NCI-H524 treated with DMSO at 0.1 percent for 48 hours (cell line): ENCODE results near the gene PWWP2B.
"Not testable (repeated sequence)": the region's sequence is repeated elsewhere in the genome, so short reads cannot be mapped to it uniquely, and the experiment has no call there.

Experiments
- DNase-seq: peaks from one replicate; lab custom pipeline; 2025; lab: John Stamatoyannopoulos, UW

Gene PWWP2B

DNA sequence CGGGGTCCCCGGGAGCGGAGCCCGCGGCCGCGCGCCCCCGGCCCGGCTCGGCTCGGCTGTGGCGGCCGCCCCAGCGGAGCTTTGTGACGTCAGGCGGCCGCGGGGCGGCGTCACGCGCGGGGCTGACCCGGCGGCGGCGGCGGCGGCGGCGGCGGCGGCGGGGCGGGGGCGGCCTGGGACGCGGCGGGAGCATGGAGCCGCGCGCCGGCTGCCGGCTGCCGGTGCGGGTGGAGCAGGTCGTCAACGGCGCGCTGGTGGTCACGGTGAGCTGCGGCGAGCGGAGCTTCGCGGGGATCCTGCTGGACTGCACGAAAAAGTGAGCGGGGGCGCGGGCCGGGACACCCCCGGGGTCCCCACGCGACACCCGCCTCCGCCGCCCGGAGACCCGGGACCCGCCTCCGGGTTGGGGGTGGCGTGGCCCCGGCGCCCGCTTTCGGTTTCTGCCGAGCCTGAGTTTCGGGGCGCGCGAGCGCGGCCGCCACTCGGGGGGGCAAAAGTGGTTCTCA is at the start of gene PWWP2B:
TSS of gene PWWP2B (plus strand) at position 165 of the 506 bp plus-strand sequence. CDS start at position 192, 27 bp downstream.
- DNase-seq = no peak

DNA sequence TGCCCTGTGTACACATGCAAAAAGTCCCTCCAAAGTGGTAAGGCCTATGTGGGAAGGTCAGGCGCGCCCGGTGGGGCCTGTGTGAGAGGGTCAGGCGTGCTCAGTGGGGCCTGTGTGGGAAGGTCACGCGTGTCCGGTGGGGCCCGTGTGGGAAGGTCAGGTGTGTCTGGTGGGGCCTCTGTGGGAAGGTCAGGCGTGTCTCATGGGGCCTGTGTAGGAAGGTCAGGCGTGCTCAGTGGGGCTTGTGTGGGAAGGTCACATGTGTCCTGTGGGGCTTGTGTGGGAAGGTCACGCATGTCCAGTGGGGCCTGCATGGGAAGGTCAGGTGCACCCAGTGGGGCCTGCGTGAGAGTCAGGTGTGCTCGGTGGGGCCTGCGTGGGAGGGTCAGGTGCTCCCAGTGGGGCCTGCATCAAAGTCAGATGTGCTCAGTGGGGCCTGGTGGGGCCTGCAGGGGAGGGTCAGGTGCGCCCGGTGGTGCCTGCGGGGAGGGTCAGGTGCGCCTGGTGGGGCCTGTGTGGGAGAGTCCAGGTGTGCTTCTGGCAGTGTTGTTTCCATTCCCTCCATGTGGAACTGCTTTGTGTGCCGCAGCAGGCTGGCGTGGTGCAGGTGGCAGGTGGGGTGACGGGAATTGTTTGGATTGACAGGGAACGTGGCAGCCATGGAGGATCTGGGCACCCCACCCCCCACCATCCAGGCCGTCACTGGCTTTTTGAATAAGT is 49.6 kb upstream of the PWWP2B start:
- DNase-seq = no peak

GRCh38 chr10:132347931-132348267 is 49.1 kb upstream of the PWWP2B start:
- DNase-seq = no peak

- DNase-seq = no peak
Measured at GRCh38 chr10:132349766-132350165, 47.2 kb upstream of the PWWP2B start.

- DNase-seq = no peak
Measured at GRCh38 chr10:132350391-132350790, 46.6 kb upstream of the PWWP2B start.

DNA sequence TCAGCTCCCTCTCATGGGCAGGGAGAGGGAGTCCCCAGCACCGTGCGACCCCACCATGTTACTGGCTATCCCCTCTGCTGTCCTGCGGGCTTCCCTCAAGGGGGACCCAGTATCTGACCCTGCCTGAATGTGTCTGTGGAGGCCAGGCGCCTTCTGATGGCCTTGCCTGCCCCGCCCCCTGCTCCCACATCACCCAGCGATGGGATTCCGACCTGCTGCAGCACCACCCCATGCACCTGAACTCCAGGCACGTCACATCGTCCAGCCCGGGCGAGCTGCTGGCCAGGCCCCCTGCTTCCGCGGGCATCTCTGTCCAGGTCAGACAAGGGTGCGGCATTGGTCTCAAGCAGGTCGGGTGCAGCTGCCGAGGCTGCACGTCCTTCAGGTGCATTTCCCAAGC is 46.1 kb upstream of the PWWP2B start:
- no peak for DNase-seq

- DNase-seq = no peak
Measured at GRCh38 chr10:132351611-132352010, 45.4 kb upstream of the PWWP2B start.

- not testable (repeated sequence) for DNase-seq
Measured at GRCh38 chr10:132352462-132353308, 44.3 kb upstream of the PWWP2B start.

- no peak for DNase-seq
Measured at GRCh38 chr10:132353456-132354355, 43.3 kb upstream of the PWWP2B start.

DNA sequence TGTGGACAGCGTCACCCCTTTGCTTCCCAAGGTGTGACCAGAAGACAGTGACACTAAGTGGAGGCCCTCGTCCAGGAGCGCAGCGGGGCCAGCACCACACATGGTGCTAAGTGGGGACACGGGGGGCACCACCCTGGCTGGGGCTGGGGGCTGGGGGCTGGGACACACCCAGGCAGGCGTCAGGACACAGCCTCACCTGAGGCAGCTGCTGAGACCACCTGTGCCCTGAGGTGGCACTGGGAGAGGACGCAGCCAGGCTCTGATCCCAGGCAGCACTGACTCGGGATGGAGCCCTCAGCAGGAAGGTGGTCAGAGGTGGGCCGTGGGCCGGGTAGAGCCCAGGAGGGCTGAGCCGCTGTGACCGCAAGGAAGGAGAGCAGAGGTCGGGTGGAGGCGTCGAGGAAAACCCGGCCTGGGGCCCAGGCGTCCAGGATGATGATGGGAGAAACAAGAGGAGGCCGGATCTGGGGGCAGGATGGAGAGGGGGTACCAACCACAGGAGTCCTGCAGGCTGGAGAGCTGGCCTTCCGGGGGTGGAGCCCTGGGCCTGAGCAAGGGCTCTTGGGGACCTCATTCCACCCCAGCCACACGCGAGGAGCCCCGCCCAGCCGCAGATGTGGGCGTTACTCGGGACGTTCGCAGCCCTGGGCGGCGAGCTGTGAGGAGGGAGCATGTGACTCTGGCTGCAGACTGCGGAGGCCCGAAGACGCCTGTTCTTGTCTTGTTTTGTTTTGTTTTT is 42.5 kb upstream of the PWWP2B start:
- no peak for DNase-seq

DNA sequence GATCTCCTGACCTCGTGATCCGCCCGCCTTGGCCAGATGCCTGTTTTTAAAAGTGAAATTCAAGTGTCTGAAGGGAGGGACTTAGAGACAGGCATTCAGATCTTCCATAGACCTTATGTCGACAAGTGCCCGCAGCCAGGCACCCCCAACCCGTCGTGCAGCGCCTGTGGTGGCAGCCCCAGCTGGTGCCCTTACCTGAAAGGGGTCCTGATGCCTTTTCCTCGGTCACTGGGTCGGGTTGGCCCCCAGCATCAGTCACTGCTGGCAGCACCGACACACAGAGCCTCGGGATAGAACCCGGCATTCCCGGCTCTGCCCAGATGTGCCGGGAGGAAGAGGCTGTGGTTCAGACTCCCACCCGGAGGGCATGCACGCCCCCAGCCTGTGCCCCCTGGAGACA is 41.7 kb upstream of the PWWP2B start:
- no peak for DNase-seq

GRCh38 chr10:132355754-132356153 is 41.2 kb upstream of the PWWP2B start:
- no peak for DNase-seq

- no peak for DNase-seq
Measured at GRCh38 chr10:132356621-132357195, 40.3 kb upstream of the PWWP2B start.

DNA sequence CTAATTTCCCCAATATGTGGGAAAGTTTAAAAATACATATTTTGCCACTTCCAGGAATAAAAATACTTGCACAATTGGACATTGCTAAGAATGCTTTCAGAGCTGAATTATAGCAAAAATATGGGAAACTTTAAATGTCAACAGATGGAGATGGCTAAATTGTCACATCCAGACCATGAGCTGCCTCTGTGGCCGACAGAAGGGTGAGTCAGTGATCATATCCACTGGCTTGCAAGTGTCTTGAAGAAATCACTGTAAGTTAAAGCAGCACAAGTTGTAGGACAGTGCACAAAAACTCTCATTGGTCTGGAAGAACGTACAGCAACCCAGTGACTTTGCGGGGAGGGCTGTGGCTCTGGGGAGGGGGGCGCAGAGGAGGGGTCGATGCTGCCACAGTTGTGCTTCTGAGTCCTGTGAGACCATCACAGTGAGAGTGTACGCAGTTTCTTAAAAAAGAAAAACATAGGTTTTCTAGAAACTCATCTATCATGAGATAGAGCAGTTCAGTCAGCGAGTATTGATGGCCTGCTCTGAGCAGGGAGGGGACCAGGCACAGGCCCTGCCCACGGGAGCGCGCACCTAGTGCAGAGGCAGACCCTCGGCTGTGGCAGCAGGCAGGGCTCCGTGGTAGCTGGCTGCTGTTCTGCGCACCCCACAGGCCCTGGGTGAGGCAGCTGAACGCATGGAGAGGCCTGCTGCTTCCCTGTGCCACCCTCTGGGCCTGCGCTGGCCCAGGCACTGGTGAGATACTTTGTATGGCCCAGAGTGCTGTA is 39.5 kb upstream of the PWWP2B start:
- DNase-seq = no peak

GRCh38 chr10:132359305-132360040 is 37.5 kb upstream of the PWWP2B start:
- no peak for DNase-seq

DNA sequence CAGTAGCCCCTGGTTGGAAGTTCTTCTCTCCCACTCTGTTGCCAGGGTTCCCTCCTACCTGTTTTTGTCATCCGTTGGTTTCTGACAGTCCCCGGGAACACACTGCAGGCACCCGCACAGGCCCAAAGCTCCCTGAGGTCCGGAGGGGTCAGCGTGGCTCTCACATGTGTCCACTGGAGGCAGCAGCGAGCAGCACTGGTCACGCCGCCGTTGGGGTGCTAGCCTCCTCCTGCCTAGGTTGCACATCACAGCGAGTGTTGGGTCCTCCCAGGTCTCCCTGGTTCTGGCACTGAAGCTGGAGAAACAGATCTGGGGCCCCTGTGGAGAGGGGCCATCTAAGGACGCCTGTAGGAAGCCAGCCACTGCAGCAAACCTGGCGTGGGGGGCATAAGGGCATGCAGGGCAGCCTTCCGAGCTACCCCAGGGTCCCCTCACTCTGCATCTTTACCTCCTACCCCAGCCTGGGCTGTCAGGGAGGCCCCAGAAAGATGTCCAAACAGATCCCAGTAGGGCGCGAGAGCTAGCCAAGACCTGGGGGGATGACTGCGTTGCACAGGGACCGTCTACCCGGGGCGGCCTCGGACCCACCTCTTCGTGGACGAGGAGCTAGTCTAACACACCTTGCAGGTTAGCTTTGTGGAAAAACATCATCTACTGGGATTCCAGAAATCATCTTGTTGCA is 36.1 kb upstream of the PWWP2B start:
- DNase-seq = no peak

DNA sequence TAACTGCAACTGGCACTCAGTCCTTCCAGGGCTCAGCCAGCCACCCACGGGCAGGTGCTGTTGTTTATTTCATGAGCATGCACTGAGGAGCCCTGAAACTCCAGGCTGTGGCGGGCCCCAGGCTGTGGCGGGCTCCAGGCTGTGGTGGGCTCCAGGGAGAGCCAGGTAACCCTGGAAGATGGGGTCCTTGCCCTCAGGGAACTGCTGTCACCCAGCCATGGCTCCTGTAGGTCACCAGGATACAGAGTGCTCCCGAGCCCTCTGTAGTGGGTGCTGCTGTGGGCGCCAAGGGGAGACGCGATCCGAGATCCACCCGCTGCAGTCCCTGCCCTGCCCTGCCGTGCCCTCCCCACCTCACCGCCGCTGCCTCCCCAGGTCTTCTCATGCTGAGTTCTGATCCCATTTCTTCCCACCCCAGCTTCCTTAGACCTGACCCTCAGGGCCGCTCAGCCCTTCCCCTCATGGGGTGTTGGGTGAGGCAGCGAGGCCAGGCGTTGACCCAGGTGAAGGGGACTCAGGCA is 35.4 kb upstream of the PWWP2B start:
- DNase-seq = no peak

- no peak for DNase-seq
Measured at GRCh38 chr10:132362151-132362611, 34.8 kb upstream of the PWWP2B start.

DNA sequence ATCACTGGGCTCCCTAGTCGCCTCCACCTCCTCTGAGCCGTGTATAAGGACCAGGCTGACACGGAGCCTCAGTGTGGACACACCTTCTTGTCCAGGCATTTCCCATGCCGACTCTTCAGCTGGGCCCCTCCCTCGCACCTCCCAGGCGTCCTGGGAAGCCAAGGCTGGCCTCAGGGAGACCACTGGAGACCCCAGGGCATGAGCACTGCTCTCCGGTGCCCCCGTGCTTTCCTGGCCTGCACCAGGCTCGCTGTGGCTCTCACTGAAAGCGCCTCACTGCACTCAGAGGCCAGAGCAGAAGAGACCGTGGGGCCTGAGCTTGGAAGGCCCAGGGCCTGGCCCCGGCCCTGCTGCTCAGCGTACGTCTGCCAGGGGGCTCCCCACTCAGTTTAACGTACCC is 33.6 kb upstream of the PWWP2B start:
- DNase-seq = no peak
